ENCODE data around the gene POC1A.

Gene POC1A

DNA sequence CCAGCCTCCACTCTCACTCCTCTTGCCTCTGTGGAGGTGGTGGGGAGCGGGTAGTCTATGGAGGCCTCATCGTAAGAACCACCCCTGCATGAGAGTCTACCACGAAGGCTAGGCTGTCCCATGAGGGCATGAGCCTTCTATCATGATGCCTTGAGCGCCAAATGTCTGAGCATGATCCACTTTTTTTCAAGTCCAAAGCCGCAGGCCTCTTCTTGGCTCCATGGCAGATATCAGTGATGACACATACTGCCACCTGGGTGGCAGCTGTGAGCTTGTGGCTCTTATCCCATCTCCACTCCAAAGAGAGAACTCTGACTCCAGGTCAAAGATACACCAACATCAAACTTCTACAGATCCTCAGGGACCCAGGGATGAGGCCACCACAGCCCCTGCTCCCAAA is 13.5 kb downstream of the POC1A start:
- Histone ChIP-seq H3K36me3 (ENCODE audit: control insufficient read depth, insufficient read depth, low read length) (peaks cover 75% of the 10 kb centered on the region), H3K4me3 (ENCODE audit: low read depth, low read length) (no peak overlapping the region), H3K27ac (ENCODE audit: low read depth, low read length) (no peak overlapping the region), H3K9me3 (ENCODE audit: control insufficient read depth, insufficient read depth, low read length) (no peaks in the 10 kb centered on the region), H3K9ac (ENCODE audit: low read depth, low read length) (no peak overlapping the region), H3K4me1 (ENCODE audit: control insufficient read depth, insufficient read depth, low read length) (no peaks in the 10 kb centered on the region), H3K27me3 (ENCODE audit: control insufficient read depth, insufficient read depth, low read length) (no peaks in the 10 kb centered on the region)

DNA sequence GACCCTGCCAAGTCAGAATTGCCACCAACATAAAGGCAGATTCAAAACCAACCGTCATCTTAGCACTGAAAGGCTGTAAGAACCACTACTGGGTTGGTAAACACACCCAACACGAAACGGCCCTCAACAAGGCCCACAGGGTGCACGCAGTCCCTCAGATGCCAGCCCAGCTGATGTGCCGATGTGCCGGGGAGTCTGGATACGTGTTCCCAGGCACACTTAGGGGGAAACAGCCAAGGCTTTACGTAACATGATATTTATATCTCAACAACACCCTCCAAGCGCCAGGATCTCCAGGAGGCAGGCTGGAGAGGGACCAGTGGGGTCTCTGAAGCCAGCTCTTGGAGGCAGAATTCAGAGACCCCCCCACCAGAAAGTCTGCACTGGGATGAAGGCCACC is 14.2 kb downstream of the POC1A start:
- H3K27me3 ChIP-seq (ENCODE audit: control insufficient read depth, insufficient read depth, low read length): no peaks in the 10 kb centered on the region
- H3K9me3 ChIP-seq (ENCODE audit: control insufficient read depth, insufficient read depth, low read length): no peaks in the 10 kb centered on the region
- no peak overlapping the region for H3K27ac ChIP-seq (ENCODE audit: low read depth, low read length)
- H3K36me3 ChIP-seq (ENCODE audit: control insufficient read depth, insufficient read depth, low read length): peaks cover 75% of the 10 kb centered on the region
- no peaks in the 10 kb centered on the region for H3K4me1 ChIP-seq (ENCODE audit: control insufficient read depth, insufficient read depth, low read length)
- H3K9ac ChIP-seq (ENCODE audit: low read depth, low read length): no peak overlapping the region
- H3K4me3 ChIP-seq (ENCODE audit: low read depth, low read length): no peak overlapping the region

DNA sequence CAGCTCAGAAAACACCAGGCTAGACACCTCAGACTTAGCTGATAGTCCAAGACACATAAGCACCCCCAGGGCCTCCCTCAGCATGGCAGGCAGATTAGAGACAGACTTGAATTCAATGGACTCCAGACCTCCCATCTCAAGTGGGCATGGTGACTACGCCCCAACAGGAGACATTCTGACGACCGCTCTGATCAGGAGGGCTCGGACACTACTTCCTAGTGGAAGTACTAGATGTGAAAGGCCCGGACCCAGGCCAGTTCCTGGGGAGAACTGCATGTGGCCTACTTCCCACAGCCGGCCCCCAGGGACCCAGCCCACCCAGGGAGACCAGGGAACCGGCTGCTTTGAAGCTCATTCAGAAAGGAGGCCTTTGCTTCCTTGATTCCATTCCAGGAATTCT is 16.9 kb downstream of the POC1A start:
- Histone ChIP-seq H3K27me3 (ENCODE audit: control insufficient read depth, insufficient read depth, low read length) (no peaks in the 10 kb centered on the region), H3K27ac (ENCODE audit: low read depth, low read length) (no peak overlapping the region), H3K36me3 (ENCODE audit: control insufficient read depth, insufficient read depth, low read length) (peaks cover 61% of the 10 kb centered on the region), H3K9me3 (ENCODE audit: control insufficient read depth, insufficient read depth, low read length) (no peaks in the 10 kb centered on the region), H3K4me3 (ENCODE audit: low read depth, low read length) (no peak overlapping the region), H3K9ac (ENCODE audit: low read depth, low read length) (no peak overlapping the region), H3K4me1 (ENCODE audit: control insufficient read depth, insufficient read depth, low read length) (no peaks in the 10 kb centered on the region)

DNA sequence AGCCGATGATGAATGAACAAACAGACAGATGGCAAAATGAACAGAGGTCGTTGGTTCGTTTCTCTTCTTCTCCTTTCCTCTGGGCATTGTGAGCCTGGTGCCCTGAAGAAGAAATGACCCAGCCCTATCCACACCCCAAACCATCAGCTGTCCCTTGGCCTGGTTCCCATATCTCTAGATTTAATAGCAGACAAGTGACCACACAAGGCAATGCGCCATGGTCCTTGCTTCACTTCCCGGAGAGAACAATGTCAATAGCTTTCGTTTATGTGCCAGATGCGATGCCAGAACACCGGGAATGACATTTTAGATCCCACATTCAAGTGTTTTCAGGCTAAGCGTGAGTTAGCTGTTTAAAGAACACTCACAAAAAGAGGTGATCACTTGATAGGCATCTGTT is 17.7 kb downstream of the POC1A start:
- no peak overlapping the region for H3K9ac ChIP-seq (ENCODE audit: low read depth, low read length)
- no peaks in the 10 kb centered on the region for H3K27me3 ChIP-seq (ENCODE audit: control insufficient read depth, insufficient read depth, low read length)
- peaks cover 57% of the 10 kb centered on the region for H3K36me3 ChIP-seq (ENCODE audit: control insufficient read depth, insufficient read depth, low read length)
- H3K27ac ChIP-seq (ENCODE audit: low read depth, low read length): no peak overlapping the region
- no peak overlapping the region for H3K4me3 ChIP-seq (ENCODE audit: low read depth, low read length)
- no peaks in the 10 kb centered on the region for H3K4me1 ChIP-seq (ENCODE audit: control insufficient read depth, insufficient read depth, low read length)
- H3K9me3 ChIP-seq (ENCODE audit: control insufficient read depth, insufficient read depth, low read length): no peaks in the 10 kb centered on the region

DNA sequence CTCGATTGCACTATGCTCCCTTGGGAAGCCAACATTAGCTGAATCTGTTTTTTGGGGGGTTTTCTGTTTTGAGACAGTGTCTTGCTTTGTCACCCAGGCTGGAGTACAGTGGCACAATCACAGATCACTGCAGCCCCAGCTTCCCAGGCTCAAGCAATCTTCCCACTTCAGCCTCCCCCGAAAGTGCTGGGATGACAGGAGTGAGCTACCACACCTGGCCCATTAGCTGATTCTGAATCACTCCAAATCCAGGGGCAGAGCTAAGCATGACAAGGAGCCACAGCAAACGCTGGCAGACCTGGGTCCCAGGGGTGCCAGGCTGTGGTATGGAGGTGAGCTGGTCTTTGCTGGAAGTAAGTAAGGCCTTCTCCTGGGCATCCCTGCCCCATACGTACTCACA is 18.9 kb downstream of the POC1A start:
- H3K4me3 ChIP-seq (ENCODE audit: low read depth, low read length): no peak overlapping the region
- H3K36me3 ChIP-seq (ENCODE audit: control insufficient read depth, insufficient read depth, low read length): peaks cover 50% of the 10 kb centered on the region
- H3K27me3 ChIP-seq (ENCODE audit: control insufficient read depth, insufficient read depth, low read length): no peaks in the 10 kb centered on the region
- no peaks in the 10 kb centered on the region for H3K4me1 ChIP-seq (ENCODE audit: control insufficient read depth, insufficient read depth, low read length)
- no peak overlapping the region for H3K9ac ChIP-seq (ENCODE audit: low read depth, low read length)
- no peaks in the 10 kb centered on the region for H3K9me3 ChIP-seq (ENCODE audit: control insufficient read depth, insufficient read depth, low read length)
- no peak overlapping the region for H3K27ac ChIP-seq (ENCODE audit: low read depth, low read length)

DNA sequence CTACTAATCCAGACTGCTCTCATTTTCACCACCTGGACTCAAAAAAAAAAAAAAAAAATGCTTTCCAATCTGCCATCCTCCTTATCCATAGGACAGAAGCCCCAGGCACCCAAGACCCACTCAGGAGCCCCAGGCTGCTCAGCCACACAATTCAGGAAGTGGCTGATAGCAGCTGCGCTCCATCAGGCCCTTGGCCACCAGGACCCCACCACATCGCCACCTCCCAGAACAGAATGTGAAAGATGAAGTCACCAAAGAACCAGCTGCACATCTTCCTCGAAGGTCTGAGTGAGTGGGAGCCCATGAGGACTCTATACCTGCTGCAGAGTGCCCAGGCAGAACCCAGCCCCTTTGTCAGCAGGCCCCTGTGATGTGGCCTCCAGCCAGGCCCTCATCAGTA is 19.5 kb downstream of the POC1A start:
- H3K27ac ChIP-seq (ENCODE audit: low read depth, low read length): no peak overlapping the region
- H3K9me3 ChIP-seq (ENCODE audit: control insufficient read depth, insufficient read depth, low read length): no peaks in the 10 kb centered on the region
- no peak overlapping the region for H3K4me3 ChIP-seq (ENCODE audit: low read depth, low read length)
- H3K9ac ChIP-seq (ENCODE audit: low read depth, low read length): no peak overlapping the region
- peaks cover 55% of the 10 kb centered on the region for H3K36me3 ChIP-seq (ENCODE audit: control insufficient read depth, insufficient read depth, low read length)
- no peaks in the 10 kb centered on the region for H3K4me1 ChIP-seq (ENCODE audit: control insufficient read depth, insufficient read depth, low read length)
- no peaks in the 10 kb centered on the region for H3K27me3 ChIP-seq (ENCODE audit: control insufficient read depth, insufficient read depth, low read length)

DNA sequence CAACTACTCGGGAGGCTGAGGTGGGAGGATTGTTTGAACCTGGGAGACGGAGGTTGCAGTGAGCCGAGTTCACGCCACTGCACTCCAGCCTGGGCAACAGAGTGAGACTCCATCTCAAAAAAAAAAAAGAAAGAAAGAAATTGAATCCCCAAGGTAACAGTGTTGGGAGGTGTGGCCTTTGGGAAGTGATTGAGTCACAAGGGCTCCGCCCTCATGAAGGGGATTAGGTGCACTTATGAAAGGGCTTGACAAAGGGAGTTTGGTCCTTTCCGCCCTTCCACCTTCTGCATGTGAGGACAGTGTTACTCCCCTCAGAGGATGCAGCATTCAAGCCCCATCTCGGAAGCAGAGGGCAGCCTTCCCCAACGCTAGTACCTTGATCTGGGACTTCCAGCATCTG is 21.3 kb downstream of the POC1A start:
- Histone ChIP-seq H3K9ac (ENCODE audit: low read depth, low read length) (no peak overlapping the region), H3K27me3 (ENCODE audit: control insufficient read depth, insufficient read depth, low read length) (no peaks in the 10 kb centered on the region), H3K9me3 (ENCODE audit: control insufficient read depth, insufficient read depth, low read length) (no peaks in the 10 kb centered on the region), H3K4me3 (ENCODE audit: low read depth, low read length) (no peak overlapping the region), H3K4me1 (ENCODE audit: control insufficient read depth, insufficient read depth, low read length) (no peaks in the 10 kb centered on the region), H3K36me3 (ENCODE audit: control insufficient read depth, insufficient read depth, low read length) (peaks cover 54% of the 10 kb centered on the region), H3K27ac (ENCODE audit: low read depth, low read length) (no peak overlapping the region)

DNA sequence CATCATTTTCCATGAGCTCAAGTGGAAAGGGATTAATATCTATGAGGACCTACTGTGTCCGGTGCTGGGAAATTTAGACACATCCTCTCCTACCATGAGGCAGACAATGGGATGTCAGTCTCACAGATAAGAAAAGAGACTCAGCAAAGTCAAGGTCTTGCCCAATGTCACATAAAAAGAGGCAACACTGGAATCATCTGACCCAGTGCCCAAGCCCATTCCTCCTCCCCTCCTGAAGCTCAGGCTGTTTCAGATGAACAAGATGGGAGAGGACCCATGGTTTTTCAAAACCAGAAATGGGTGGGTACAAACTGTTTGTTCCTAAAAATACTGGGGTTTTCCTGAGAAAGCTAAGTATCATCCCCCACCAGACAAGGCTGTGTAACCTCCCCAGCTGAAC is 22.2 kb downstream of the POC1A start:
- Histone ChIP-seq H3K27me3 (ENCODE audit: control insufficient read depth, insufficient read depth, low read length) (no peaks in the 10 kb centered on the region), H3K27ac (ENCODE audit: low read depth, low read length) (no peak overlapping the region), H3K9ac (ENCODE audit: low read depth, low read length) (no peak overlapping the region), H3K9me3 (ENCODE audit: control insufficient read depth, insufficient read depth, low read length) (no peaks in the 10 kb centered on the region), H3K36me3 (ENCODE audit: control insufficient read depth, insufficient read depth, low read length) (peaks cover 46% of the 10 kb centered on the region), H3K4me1 (ENCODE audit: control insufficient read depth, insufficient read depth, low read length) (no peaks in the 10 kb centered on the region), H3K4me3 (ENCODE audit: low read depth, low read length) (no peak overlapping the region)

DNA sequence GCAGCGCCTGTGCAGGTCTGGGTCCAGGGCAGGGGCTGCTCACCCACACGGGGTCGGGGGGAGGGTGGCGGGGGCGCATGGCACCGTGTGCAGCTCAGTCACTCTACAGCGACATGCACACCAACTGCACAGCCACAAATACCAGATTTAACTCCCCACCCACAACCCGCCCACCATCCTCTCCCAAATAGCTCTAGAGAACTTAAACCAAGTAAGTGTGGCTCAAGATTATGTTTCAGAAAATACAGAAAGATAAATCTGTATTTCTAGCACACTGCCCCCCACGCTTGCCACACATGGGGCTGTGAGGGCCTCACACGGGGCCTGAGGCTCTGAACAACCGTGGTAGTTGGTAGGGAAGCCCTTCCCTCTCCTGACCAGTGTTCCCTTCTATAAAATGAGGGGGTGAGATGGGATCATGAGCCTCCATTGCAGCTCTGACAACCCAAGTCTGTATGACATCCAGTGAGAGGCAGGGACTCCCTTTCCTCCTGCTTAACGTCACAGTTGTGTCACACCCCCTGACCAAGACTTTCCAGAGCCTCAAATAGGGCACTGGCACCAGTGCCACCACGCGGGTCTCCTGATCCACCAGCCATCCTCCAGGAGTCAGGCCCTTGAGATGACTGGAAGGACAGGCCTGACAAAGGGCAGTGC is 23.1 kb downstream of the POC1A start:
- Histone ChIP-seq H3K9ac (ENCODE audit: low read depth, low read length) (no peak overlapping the region), H3K36me3 (ENCODE audit: control insufficient read depth, insufficient read depth, low read length) (peaks cover 40% of the 10 kb centered on the region), H3K27ac (ENCODE audit: low read depth, low read length) (no peak overlapping the region), H3K4me3 (ENCODE audit: low read depth, low read length) (no peak overlapping the region), H3K4me1 (ENCODE audit: control insufficient read depth, insufficient read depth, low read length) (no peaks in the 10 kb centered on the region), H3K27me3 (ENCODE audit: control insufficient read depth, insufficient read depth, low read length) (no peaks in the 10 kb centered on the region), H3K9me3 (ENCODE audit: control insufficient read depth, insufficient read depth, low read length) (no peaks in the 10 kb centered on the region)

DNA sequence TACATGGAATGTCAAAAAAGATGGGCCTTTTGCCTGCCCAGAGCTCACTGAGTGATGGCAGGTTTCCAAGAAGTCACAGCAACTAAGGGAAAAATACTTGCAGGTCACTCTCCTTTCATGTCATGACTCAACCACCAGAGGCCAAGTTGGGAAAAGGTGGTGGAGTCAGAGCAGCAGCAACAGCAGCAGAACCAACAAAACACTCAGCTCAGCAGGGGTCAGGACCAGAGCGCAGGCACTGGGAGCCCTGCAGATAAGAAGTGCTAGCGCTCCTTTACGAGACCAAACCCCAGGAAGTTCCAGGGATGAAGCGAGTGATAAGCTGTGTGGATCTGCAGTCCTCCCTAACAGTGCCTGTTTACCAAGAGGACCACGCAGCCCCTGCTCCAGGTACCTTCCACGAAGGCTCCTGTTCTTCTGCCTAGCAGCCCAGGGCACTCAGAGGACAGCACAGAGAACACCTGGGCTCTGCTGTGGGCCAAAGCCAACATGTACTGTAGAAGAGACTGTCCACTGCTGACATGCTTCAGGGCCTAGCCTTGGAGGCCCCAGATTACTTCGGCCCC is 26.0 kb downstream of the POC1A start:
- H3K36me3 ChIP-seq (ENCODE audit: control insufficient read depth, insufficient read depth, low read length): peaks cover 52% of the 10 kb centered on the region
- H3K27ac ChIP-seq (ENCODE audit: low read depth, low read length): no peak overlapping the region
- no peak overlapping the region for H3K9ac ChIP-seq (ENCODE audit: low read depth, low read length)
- no peaks in the 10 kb centered on the region for H3K9me3 ChIP-seq (ENCODE audit: control insufficient read depth, insufficient read depth, low read length)
- H3K4me3 ChIP-seq (ENCODE audit: low read depth, low read length): no peak overlapping the region
- H3K4me1 ChIP-seq (ENCODE audit: control insufficient read depth, insufficient read depth, low read length): no peaks in the 10 kb centered on the region
- no peaks in the 10 kb centered on the region for H3K27me3 ChIP-seq (ENCODE audit: control insufficient read depth, insufficient read depth, low read length)

DNA sequence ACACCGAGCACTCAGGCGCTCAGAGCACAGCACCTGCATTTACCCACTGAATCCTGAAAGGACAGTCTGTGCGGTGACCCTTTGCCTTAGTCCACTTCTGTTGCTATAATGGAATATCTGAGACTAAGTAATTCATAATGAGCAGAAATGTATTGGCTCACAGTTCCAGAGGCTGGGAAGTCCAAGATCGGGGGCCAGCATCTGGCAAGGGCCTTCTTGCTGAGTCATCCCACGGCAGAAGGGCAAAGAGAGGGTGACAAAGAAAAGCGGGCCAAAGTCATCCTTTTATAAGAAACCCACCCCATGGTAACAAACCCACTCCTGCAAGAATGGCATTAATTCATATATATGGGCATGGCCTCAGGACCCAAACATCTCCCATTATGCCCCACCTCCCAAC is 27.7 kb downstream of the POC1A start:
- H3K27ac ChIP-seq (ENCODE audit: low read depth, low read length): no peak overlapping the region
- no peaks in the 10 kb centered on the region for H3K9me3 ChIP-seq (ENCODE audit: control insufficient read depth, insufficient read depth, low read length)
- no peaks in the 10 kb centered on the region for H3K27me3 ChIP-seq (ENCODE audit: control insufficient read depth, insufficient read depth, low read length)
- H3K9ac ChIP-seq (ENCODE audit: low read depth, low read length): no peak overlapping the region
- peaks cover 60% of the 10 kb centered on the region for H3K36me3 ChIP-seq (ENCODE audit: control insufficient read depth, insufficient read depth, low read length)
- H3K4me3 ChIP-seq (ENCODE audit: low read depth, low read length): no peak overlapping the region
- no peaks in the 10 kb centered on the region for H3K4me1 ChIP-seq (ENCODE audit: control insufficient read depth, insufficient read depth, low read length)
